ENCODE data around the gene CAV1.

CAV1 gene

GRCh38 chr7:116499168-116500077, 25.4 kb upstream of the CAV1 start, which contains the start of gene CAV2:
Gene CAV2 (plus strand): TSS chr7:116499738. CDS start chr7:116499782, 44 bp downstream.
- ATAC-seq (peak; percentile 63), DNase-seq (peak; percentile 12 to 19)
- Mint-ChIP-seq H3K27ac (no peak within 1 kb of the TSS), H3K4me3 (peak within 1 kb of the TSS; percentile 54 to 65), H3K4me1 (peaks cover 21% of the 10 kb centered on the region), H3K27me3 (peaks cover 68% of the 10 kb centered on the region), H3K9me3 (no peaks in the 10 kb centered on the region)

- peak; percentile 96 for ATAC-seq
- peak overlapping the region; percentile 54 to 65 for H3K4me3 Mint-ChIP-seq
- H3K9me3 Mint-ChIP-seq, result peaks cover 0 to 4% of the 10 kb centered on the region in 2 donors
- DNase-seq, result peak; percentile 49 to 66
- H3K4me1 Mint-ChIP-seq, result peaks cover 21% of the 10 kb centered on the region
- peak overlapping the region in 1 of 2 donors; percentile 93 for H3K27ac Mint-ChIP-seq
- peaks cover 75% of the 10 kb centered on the region for H3K27me3 Mint-ChIP-seq
These were observed 24.6 kb upstream of the CAV1 start for GRCh38 chr7:116500078-116500853.

GRCh38 chr7:116501425-116502167, 23.2 kb upstream of the CAV1 start:
- no peak overlapping the region for H3K4me3 Mint-ChIP-seq
- H3K27me3 Mint-ChIP-seq, result peaks cover 75% of the 10 kb centered on the region
- H3K4me1 Mint-ChIP-seq, result peaks cover 21% of the 10 kb centered on the region

GRCh38 chr7:116502201-116503096, 22.4 kb upstream of the CAV1 start:
- ATAC-seq, result no peak
- Mint-ChIP-seq H3K9me3 (peaks cover 0 to 5% of the 10 kb centered on the region in 2 donors), H3K27ac (no peak overlapping the region), H3K27me3 (peaks cover 67% of the 10 kb centered on the region), H3K4me3 (no peak overlapping the region), H3K4me1 (peaks cover 21% of the 10 kb centered on the region)
- DNase-seq, result no peak

More at GRCh38 chr7:116501425-116502167, 23.2 kb upstream of the CAV1 start:
- DNase-seq (no peak), ATAC-seq (no peak)
- Mint-ChIP-seq H3K27ac (no peak overlapping the region), H3K9me3 (peaks cover 0 to 5% of the 10 kb centered on the region in 2 donors)

- DNase-seq (no peak), ATAC-seq (no peak)
- no peak overlapping the region for H3K27ac Mint-ChIP-seq
- peaks cover 54% of the 10 kb centered on the region for H3K27me3 Mint-ChIP-seq
- H3K4me3 Mint-ChIP-seq, result no peak overlapping the region
- peaks cover 18% of the 10 kb centered on the region for H3K4me1 Mint-ChIP-seq
- peaks cover 0 to 5% of the 10 kb centered on the region in 2 donors for H3K9me3 Mint-ChIP-seq
These were observed 21.0 kb upstream of the CAV1 start for GRCh38 chr7:116503835-116504234.

- peaks cover 0 to 5% of the 10 kb centered on the region in 2 donors for H3K9me3 Mint-ChIP-seq
These were observed 19.6 kb upstream of the CAV1 start for GRCh38 chr7:116505278-116505677.

GRCh38 chr7:116505823-116506222, 19.0 kb upstream of the CAV1 start:
- H3K27ac Mint-ChIP-seq, result no peak overlapping the region
- peaks cover 56% of the 10 kb centered on the region for H3K27me3 Mint-ChIP-seq
- H3K4me3 Mint-ChIP-seq, result no peak overlapping the region
- peaks cover 0 to 5% of the 10 kb centered on the region in 2 donors for H3K9me3 Mint-ChIP-seq
- ATAC-seq (no peak), DNase-seq (no peak)
- H3K4me1 Mint-ChIP-seq, result peaks cover 2% of the 10 kb centered on the region

More at GRCh38 chr7:116505278-116505677, 19.6 kb upstream of the CAV1 start:
- H3K27ac Mint-ChIP-seq, result no peak overlapping the region
- peaks cover 56% of the 10 kb centered on the region for H3K27me3 Mint-ChIP-seq
- DNase-seq (no peak), ATAC-seq (no peak)
- no peak overlapping the region for H3K4me3 Mint-ChIP-seq
- peaks cover 8% of the 10 kb centered on the region for H3K4me1 Mint-ChIP-seq

GRCh38 chr7:116509982-116510579, 14.8 kb upstream of the CAV1 start:
- H3K27ac Mint-ChIP-seq, result no peak overlapping the region
- H3K27me3 Mint-ChIP-seq, result peaks cover 58% of the 10 kb centered on the region
- DNase-seq (no peak), ATAC-seq (no peak)
- peaks cover 0 to 2% of the 10 kb centered on the region in 2 donors for H3K9me3 Mint-ChIP-seq
- H3K4me1 Mint-ChIP-seq, result peaks cover 15% of the 10 kb centered on the region
- no peak overlapping the region for H3K4me3 Mint-ChIP-seq

GRCh38 chr7:116510795-116511194, 14.0 kb upstream of the CAV1 start:
- no peak overlapping the region for H3K4me3 Mint-ChIP-seq
- ATAC-seq, result no peak
- H3K4me1 Mint-ChIP-seq, result peaks cover 15% of the 10 kb centered on the region
- no peak for DNase-seq
- peaks cover 58% of the 10 kb centered on the region for H3K27me3 Mint-ChIP-seq
- no peaks in the 10 kb centered on the region for H3K9me3 Mint-ChIP-seq
- H3K27ac Mint-ChIP-seq, result no peak overlapping the region

- H3K27me3 Mint-ChIP-seq, result peaks cover 58% of the 10 kb centered on the region
- DNase-seq (no peak), ATAC-seq (peak; percentile 80)
- peaks cover 15% of the 10 kb centered on the region for H3K4me1 Mint-ChIP-seq
- H3K27ac Mint-ChIP-seq, result no peak overlapping the region
- H3K9me3 Mint-ChIP-seq, result no peaks in the 10 kb centered on the region
- H3K4me3 Mint-ChIP-seq, result peak overlapping the region; percentile 22 to 38
These were observed 13.0 kb upstream of the CAV1 start for GRCh38 chr7:116511552-116512519.

- DNase-seq, result no peak
- Mint-ChIP-seq H3K27me3 (peaks cover 58% of the 10 kb centered on the region), H3K27ac (no peak overlapping the region), H3K4me1 (peaks cover 15% of the 10 kb centered on the region), H3K4me3 (no peak overlapping the region), H3K9me3 (no peaks in the 10 kb centered on the region)
- ATAC-seq, result no peak
These were observed 12.2 kb upstream of the CAV1 start for GRCh38 chr7:116512520-116513188.

GRCh38 chr7:116515584-116515983, 9.3 kb upstream of the CAV1 start:
- ATAC-seq (no peak), DNase-seq (no peak)
- no peak overlapping the region for H3K27ac Mint-ChIP-seq
- H3K9me3 Mint-ChIP-seq, result no peaks in the 10 kb centered on the region
- H3K4me1 Mint-ChIP-seq, result peaks cover 15% of the 10 kb centered on the region
- H3K4me3 Mint-ChIP-seq, result no peak overlapping the region
- peaks cover 52% of the 10 kb centered on the region for H3K27me3 Mint-ChIP-seq

GRCh38 chr7:116516324-116516723, 8.5 kb upstream of the CAV1 start:
- no peak for ATAC-seq
- no peak overlapping the region for H3K4me3 Mint-ChIP-seq

More at GRCh38 chr7:116516324-116516723, 8.5 kb upstream of the CAV1 start:
- Mint-ChIP-seq H3K27me3 (peaks cover 48% of the 10 kb centered on the region), H3K27ac (no peak overlapping the region), H3K9me3 (no peaks in the 10 kb centered on the region), H3K4me1 (peaks cover 14% of the 10 kb centered on the region)
- DNase-seq, result no peak
